HFFc6 (cell line): ENCODE results near the gene CRYBB2. TPM values are rescaled to one million over a fixed set of nuclear protein-coding genes. Genes with fewer than 3 reads are reported as not detected.

Source experiments
- DNase-seq: peaks from one replicate; pipeline ENCODE4 v3.0.0-alpha.2; 2018
- H3K27ac Mint-ChIP-seq: 2 replicates; pipeline ENCODE4 v1.8.0; 2020; ENCODE audit warnings: mild to moderate bottlenecking, mixed read lengths
- H3K27me3 Mint-ChIP-seq: 2 replicates; pipeline ENCODE4 v1.8.0; 2021; ENCODE audit warnings: mild to moderate bottlenecking, moderate library complexity, mixed read lengths; ENCODE audit not compliant: insufficient read depth
- H3K36me3 Mint-ChIP-seq: 2 replicates; pipeline ENCODE4 v1.8.0; 2021; ENCODE audit warnings: low read depth, mixed read lengths
- H3K4me1 Mint-ChIP-seq: 2 replicates; pipeline ENCODE4 v1.8.0; 2020; ENCODE audit warnings: low read depth, mixed read lengths
- H3K4me3 Mint-ChIP-seq: 2 replicates; pipeline ENCODE4 v1.8.0; 2020; ENCODE audit warnings: mild to moderate bottlenecking, moderate library complexity, mixed read lengths
- H3K9me3 Mint-ChIP-seq: 2 replicates; pipeline ENCODE4 v1.8.0; 2020; ENCODE audit warnings: mild to moderate bottlenecking, mixed read lengths
- long read RNA-seq: library from polyadenylated mRNA; unstranded; transcript quantifications from one replicate; pipeline ENCODE4 v2.0.0, GENCODE V29; 2019
- total RNA-seq, 6 experiments: library from RNA; stranded (reverse); fragmentation: NEBNext Ultra II Directional; extraction: Animal tissue kit (Norgen Biotek cat#: 25700); gene quantifications; 2 replicates in 1 of 6; 3 replicates in 5 of 6; pipeline ENCODE4 v1.2.3, GENCODE V29; 2021
- TF ChIP-seq, protein P1 (sequence below): fragments of 200-600 bp; sonication (generic); IDR thresholded peaks from 2 replicates; pipeline ENCODE4 v1.5.0; 2021; ENCODE audit warnings: antibody characterized with exemption, mild to moderate bottlenecking

The CRYBB2 gene
- under 1 TPM in 4 of 6 experiments, not detected in 2; 0.28 to 0.51 (median 0.39) TPM for total RNA-seq
- long read RNA-seq: 0 reads

GRCh38 chr22:25219211-25219689 lies at the start of gene CRYBB2:
Gene CRYBB2, plus strand, starts transcription at chr22:25219639. Its CDS starts 1,791 bp downstream, at chr22:25221430.
- no peak for DNase-seq
- no peaks in the 10 kb centered on the region for H3K4me1 Mint-ChIP-seq
- TF ChIP-seq, protein P1, sequence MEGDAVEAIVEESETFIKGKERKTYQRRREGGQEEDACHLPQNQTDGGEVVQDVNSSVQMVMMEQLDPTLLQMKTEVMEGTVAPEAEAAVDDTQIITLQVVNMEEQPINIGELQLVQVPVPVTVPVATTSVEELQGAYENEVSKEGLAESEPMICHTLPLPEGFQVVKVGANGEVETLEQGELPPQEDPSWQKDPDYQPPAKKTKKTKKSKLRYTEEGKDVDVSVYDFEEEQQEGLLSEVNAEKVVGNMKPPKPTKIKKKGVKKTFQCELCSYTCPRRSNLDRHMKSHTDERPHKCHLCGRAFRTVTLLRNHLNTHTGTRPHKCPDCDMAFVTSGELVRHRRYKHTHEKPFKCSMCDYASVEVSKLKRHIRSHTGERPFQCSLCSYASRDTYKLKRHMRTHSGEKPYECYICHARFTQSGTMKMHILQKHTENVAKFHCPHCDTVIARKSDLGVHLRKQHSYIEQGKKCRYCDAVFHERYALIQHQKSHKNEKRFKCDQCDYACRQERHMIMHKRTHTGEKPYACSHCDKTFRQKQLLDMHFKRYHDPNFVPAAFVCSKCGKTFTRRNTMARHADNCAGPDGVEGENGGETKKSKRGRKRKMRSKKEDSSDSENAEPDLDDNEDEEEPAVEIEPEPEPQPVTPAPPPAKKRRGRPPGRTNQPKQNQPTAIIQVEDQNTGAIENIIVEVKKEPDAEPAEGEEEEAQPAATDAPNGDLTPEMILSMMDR: no peak

GRCh38 chr22:25170426-25170980 lies 48.9 kb upstream of the CRYBB2 start:
- H3K36me3 Mint-ChIP-seq: no peaks in the 10 kb centered on the region
- DNase-seq: no peak
- H3K9me3 Mint-ChIP-seq: peaks cover 27% of the 10 kb centered on the region
- no peak overlapping the region for H3K4me3 Mint-ChIP-seq
- H3K4me1 Mint-ChIP-seq: no peaks in the 10 kb centered on the region
- H3K27ac Mint-ChIP-seq: no peak overlapping the region
- TF ChIP-seq, protein P1: no peak
- H3K27me3 Mint-ChIP-seq: no peaks in the 10 kb centered on the region; the same call in 1 of the 2 replicates

More at GRCh38 chr22:25219211-25219689, at the start of gene CRYBB2:
- Mint-ChIP-seq H3K36me3 (no peaks in the 10 kb centered on the region), H3K9me3 (peaks cover 15% of the 10 kb centered on the region), H3K27ac (no peak within 1 kb of the TSS), H3K4me3 (no peak within 1 kb of the TSS), H3K27me3 (peaks cover 12% of the 10 kb centered on the region)

DNA sequence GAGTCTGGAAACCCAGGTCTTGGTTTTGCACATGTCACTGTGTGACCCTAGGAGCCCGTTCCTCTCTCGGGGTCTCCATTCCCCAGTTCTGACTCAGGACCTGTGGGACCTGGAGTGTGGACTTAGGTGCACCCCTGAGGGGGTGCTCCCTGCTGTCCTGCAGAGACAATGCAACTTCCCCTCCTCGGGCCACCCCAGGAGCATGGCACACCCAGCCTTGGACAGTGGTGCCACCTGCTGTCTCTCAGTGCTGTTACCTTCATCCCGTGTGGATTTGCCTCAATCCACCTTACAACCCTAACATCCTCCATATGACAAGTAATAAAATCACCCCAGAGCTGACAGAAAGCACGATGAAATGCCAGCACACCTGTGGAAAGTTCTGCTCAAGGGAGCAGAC lies 47.3 kb upstream of the CRYBB2 start:
- no peak overlapping the region for H3K4me3 Mint-ChIP-seq
- no peaks in the 10 kb centered on the region; the same call in 1 of the 2 replicates for H3K4me1 Mint-ChIP-seq
- DNase-seq: no peak
- TF ChIP-seq, protein P1: peak; percentile 25; the same call in 1 of the 2 replicates
- no peaks in the 10 kb centered on the region for H3K36me3 Mint-ChIP-seq
- H3K27me3 Mint-ChIP-seq: no peaks in the 10 kb centered on the region; the same call in 1 of the 2 replicates
- H3K9me3 Mint-ChIP-seq: peaks cover 34% of the 10 kb centered on the region
- H3K27ac Mint-ChIP-seq: no peak overlapping the region

GRCh38 chr22:25174156-25174887 lies 45.1 kb upstream of the CRYBB2 start:
- Mint-ChIP-seq H3K4me3 (no peak overlapping the region), H3K27ac (no peak overlapping the region), H3K27me3 (no peaks in the 10 kb centered on the region; the same call in 1 of the 2 replicates), H3K36me3 (peaks cover under 1% of the 10 kb centered on the region; the same call in 1 of the 2 replicates), H3K9me3 (peaks cover 35% of the 10 kb centered on the region), H3K4me1 (no peaks in the 10 kb centered on the region; the same call in 1 of the 2 replicates)
- TF ChIP-seq, protein P1: no peak
- no peak for DNase-seq

DNA sequence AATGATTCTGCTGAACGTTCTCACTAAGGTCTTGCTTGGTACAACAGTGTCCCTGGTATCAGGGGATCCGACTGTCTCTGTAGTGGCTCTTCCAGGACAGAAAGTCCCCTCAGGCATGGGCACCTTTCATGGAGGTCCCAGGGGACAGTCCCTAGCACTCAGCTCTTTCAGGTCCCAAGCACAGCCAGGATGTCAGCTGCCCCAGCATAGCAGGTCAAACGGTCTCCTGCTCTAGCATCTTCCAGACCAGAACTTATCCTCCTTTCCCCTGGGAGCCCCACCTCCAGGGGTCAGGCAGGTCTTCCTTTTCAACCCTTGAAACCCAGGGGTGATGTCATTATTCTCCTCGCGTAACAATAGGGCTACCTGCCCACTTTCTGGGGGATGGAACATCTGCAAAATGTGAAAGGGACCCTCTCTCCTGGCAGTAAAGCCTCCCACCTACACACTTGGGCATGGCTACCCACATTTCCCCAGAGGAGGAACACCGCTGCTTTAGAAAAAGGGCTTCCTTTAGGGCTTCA lies 44.5 kb upstream of the CRYBB2 start:
- Mint-ChIP-seq H3K27ac (no peak overlapping the region), H3K27me3 (no peaks in the 10 kb centered on the region; the same call in 1 of the 2 replicates), H3K9me3 (peaks cover 41% of the 10 kb centered on the region), H3K4me3 (no peak overlapping the region), H3K36me3 (peaks cover 6% of the 10 kb centered on the region), H3K4me1 (no peaks in the 10 kb centered on the region; the same call in 1 of the 2 replicates)
- TF ChIP-seq, protein P1: no peak
- no peak for DNase-seq
